Measurements from ENCODE around the gene ABCA2. TPM values are rescaled to one million over a fixed set of nuclear protein-coding genes. Genes with fewer than 3 reads are reported as not detected.

Gene ABCA2
- total and polyA plus RNA-seq, 4 donors = 46.8 to 151 (median 95.4) TPM

GRCh38 chr9:137031904-137032640 is 4.0 kb upstream of the ABCA2 start, which contains the start of gene FUT7:
Gene FUT7 (minus strand): TSS chr9:137032088. CDS start chr9:137031991, 97 bp downstream.
- no peak for DNase-seq (ENCODE audit: low read depth in 4 of 6, low spot score in 6 of 6)
- peaks cover 39% of the 10 kb centered on the region for H3K4me1 ChIP-seq (ENCODE audit: control insufficient read depth, insufficient read depth, low read length)
- H3K9me3 ChIP-seq (ENCODE audit: control insufficient read depth, insufficient read depth, low read length) = no peaks in the 10 kb centered on the region
- peaks cover 15% of the 10 kb centered on the region for H3K36me3 ChIP-seq (ENCODE audit: control insufficient read depth, insufficient read depth, low read length)
- no peaks in the 10 kb centered on the region for H3K27me3 ChIP-seq (ENCODE audit: control insufficient read depth, insufficient read depth, low read length)
- no peak within 1 kb of the TSS for H3K4me3 ChIP-seq (ENCODE audit: low read depth, low read length)
- no peak within 1 kb of the TSS for H3K27ac ChIP-seq (ENCODE audit: low read depth, low read length)
- WGBS (ENCODE audit: insufficient coverage) = 58% methylated on average over 16 of the region's 16 CpGs

- H3K4me3 ChIP-seq (ENCODE audit: low read depth, low read length) = no peak overlapping the region
- H3K9me3 ChIP-seq (ENCODE audit: control insufficient read depth, insufficient read depth, low read length) = no peaks in the 10 kb centered on the region
- no peaks in the 10 kb centered on the region for H3K27me3 ChIP-seq (ENCODE audit: control insufficient read depth, insufficient read depth, low read length)
- H3K27ac ChIP-seq (ENCODE audit: low read depth, low read length) = no peak overlapping the region
- 86% methylated on average over 64 of the region's 65 CpGs for WGBS (ENCODE audit: insufficient coverage)
- H3K36me3 ChIP-seq (ENCODE audit: control insufficient read depth, insufficient read depth, low read length) = peaks cover 9% of the 10 kb centered on the region
- peaks cover 51% of the 10 kb centered on the region for H3K4me1 ChIP-seq (ENCODE audit: control insufficient read depth, insufficient read depth, low read length)
- no peak for DNase-seq (ENCODE audit: low read depth in 4 of 6, low spot score in 6 of 6)
These were observed 2.8 kb upstream of the ABCA2 start for GRCh38 chr9:137030538-137031527.

GRCh38 chr9:137030006-137030405 is 2.0 kb upstream of the ABCA2 start:
- no peak overlapping the region for H3K4me3 ChIP-seq (ENCODE audit: low read depth, low read length)
- H3K36me3 ChIP-seq (ENCODE audit: control insufficient read depth, insufficient read depth, low read length) = peaks cover 18% of the 10 kb centered on the region
- WGBS (ENCODE audit: insufficient coverage) = 79% methylated on average over 15 of the region's 15 CpGs
- no peak overlapping the region for H3K27ac ChIP-seq (ENCODE audit: low read depth, low read length)
- H3K27me3 ChIP-seq (ENCODE audit: control insufficient read depth, insufficient read depth, low read length) = no peaks in the 10 kb centered on the region
- peaks cover 52% of the 10 kb centered on the region for H3K4me1 ChIP-seq (ENCODE audit: control insufficient read depth, insufficient read depth, low read length)
- H3K9me3 ChIP-seq (ENCODE audit: control insufficient read depth, insufficient read depth, low read length) = no peaks in the 10 kb centered on the region
- DNase-seq (ENCODE audit: low read depth in 4 of 6, low spot score in 6 of 6) = no peak

GRCh38 chr9:137029058-137029936 is 1.3 kb upstream of the ABCA2 start:
- Histone ChIP-seq H3K27ac (ENCODE audit: low read depth, low read length) (peak overlapping the region; percentile 40), H3K27me3 (ENCODE audit: control insufficient read depth, insufficient read depth, low read length) (no peaks in the 10 kb centered on the region), H3K4me1 (ENCODE audit: control insufficient read depth, insufficient read depth, low read length) (peaks cover 51% of the 10 kb centered on the region), H3K36me3 (ENCODE audit: control insufficient read depth, insufficient read depth, low read length) (peaks cover 22% of the 10 kb centered on the region), H3K4me3 (ENCODE audit: low read depth, low read length) (peak overlapping the region; percentile 46), H3K9me3 (ENCODE audit: control insufficient read depth, insufficient read depth, low read length) (no peaks in the 10 kb centered on the region)
- DNase-seq (ENCODE audit: low read depth in 4 of 6, low spot score in 6 of 6) = peak in 2 of 6 donors; percentile 64 to 74
- 23% methylated on average over 11 of the region's 19 CpGs for WGBS (ENCODE audit: insufficient coverage)

- DNase-seq (ENCODE audit: low read depth in 4 of 6, low spot score in 6 of 6) = peak in 5 of 6 donors; percentile 50 to 91 (median 63)
- peak overlapping the region; percentile 67 for H3K27ac ChIP-seq (ENCODE audit: low read depth, low read length)
- WGBS (ENCODE audit: insufficient coverage) = under 1% methylated on average over 96 of the region's 98 CpGs
- peaks cover 31% of the 10 kb centered on the region for H3K36me3 ChIP-seq (ENCODE audit: control insufficient read depth, insufficient read depth, low read length)
- peaks cover 59% of the 10 kb centered on the region for H3K4me1 ChIP-seq (ENCODE audit: control insufficient read depth, insufficient read depth, low read length)
- no peaks in the 10 kb centered on the region for H3K27me3 ChIP-seq (ENCODE audit: control insufficient read depth, insufficient read depth, low read length)
- no peaks in the 10 kb centered on the region for H3K9me3 ChIP-seq (ENCODE audit: control insufficient read depth, insufficient read depth, low read length)
- peak overlapping the region; percentile 46 for H3K4me3 ChIP-seq (ENCODE audit: low read depth, low read length)
These were observed 423 bp upstream of the ABCA2 start for GRCh38 chr9:137028263-137029057.

GRCh38 chr9:137026828-137027227 is 1.2 kb downstream of the ABCA2 start:
- peaks cover 67% of the 10 kb centered on the region for H3K4me1 ChIP-seq (ENCODE audit: control insufficient read depth, insufficient read depth, low read length)

GRCh38 chr9:137026384-137026783 is 1.7 kb downstream of the ABCA2 start:
- H3K4me1 ChIP-seq (ENCODE audit: control insufficient read depth, insufficient read depth, low read length) = peaks cover 67% of the 10 kb centered on the region
- peak overlapping the region; percentile 94 for H3K27ac ChIP-seq (ENCODE audit: low read depth, low read length)
- H3K36me3 ChIP-seq (ENCODE audit: control insufficient read depth, insufficient read depth, low read length) = peaks cover 51% of the 10 kb centered on the region
- DNase-seq (ENCODE audit: low read depth in 4 of 6, low spot score in 6 of 6) = no peak
- WGBS (ENCODE audit: insufficient coverage) = 69% methylated on average over 2 of the region's 2 CpGs
- no peaks in the 10 kb centered on the region for H3K9me3 ChIP-seq (ENCODE audit: control insufficient read depth, insufficient read depth, low read length)
- no peaks in the 10 kb centered on the region for H3K27me3 ChIP-seq (ENCODE audit: control insufficient read depth, insufficient read depth, low read length)
- H3K4me3 ChIP-seq (ENCODE audit: low read depth, low read length) = peak overlapping the region; percentile 65

More at GRCh38 chr9:137026828-137027227, 1.2 kb downstream of the ABCA2 start:
- no peak for DNase-seq (ENCODE audit: low read depth in 4 of 6, low spot score in 6 of 6)
- peaks cover 47% of the 10 kb centered on the region for H3K36me3 ChIP-seq (ENCODE audit: control insufficient read depth, insufficient read depth, low read length)
- peak overlapping the region; percentile 65 for H3K4me3 ChIP-seq (ENCODE audit: low read depth, low read length)
- WGBS (ENCODE audit: insufficient coverage) = 79% methylated on average over 4 of the region's 4 CpGs
- H3K27ac ChIP-seq (ENCODE audit: low read depth, low read length) = peak overlapping the region; percentile 94
- no peaks in the 10 kb centered on the region for H3K9me3 ChIP-seq (ENCODE audit: control insufficient read depth, insufficient read depth, low read length)
- no peaks in the 10 kb centered on the region for H3K27me3 ChIP-seq (ENCODE audit: control insufficient read depth, insufficient read depth, low read length)

- Histone ChIP-seq H3K27me3 (ENCODE audit: control insufficient read depth, insufficient read depth, low read length) (no peaks in the 10 kb centered on the region), H3K9me3 (ENCODE audit: control insufficient read depth, insufficient read depth, low read length) (no peaks in the 10 kb centered on the region), H3K36me3 (ENCODE audit: control insufficient read depth, insufficient read depth, low read length) (peaks cover 57% of the 10 kb centered on the region), H3K4me1 (ENCODE audit: control insufficient read depth, insufficient read depth, low read length) (peaks cover 67% of the 10 kb centered on the region), H3K4me3 (ENCODE audit: low read depth, low read length) (peak overlapping the region; percentile 21), H3K27ac (ENCODE audit: low read depth, low read length) (peak overlapping the region; percentile 94)
- peak in 3 of 6 donors; percentile 46 to 88 (median 85) for DNase-seq (ENCODE audit: low read depth in 4 of 6, low spot score in 6 of 6)
- WGBS (ENCODE audit: insufficient coverage) = 22% methylated on average over 21 of the region's 21 CpGs
These were observed 2.5 kb downstream of the ABCA2 start for GRCh38 chr9:137025517-137025966.
